OCI-LY1 (cell line): ENCODE measurements around the gene MINDY4.

ENCODE experiments used
- H2AFZ ChIP-seq: fragments of 200-600 bp; sonication (generic), shearing (Covaris generic); 2 replicates; pipeline ENCODE4 v1.6.0; 2014; ENCODE audit warnings: antibody characterized with exemption, mild to moderate bottlenecking, low read length
- H3F3A ChIP-seq: fragments of 200-600 bp; sonication (generic), shearing (Covaris generic); 2 replicates; pipeline ENCODE4 v1.6.0; 2014; ENCODE audit warnings: mild to moderate bottlenecking, antibody characterized with exemption, low read length, moderate library complexity; ENCODE audit not compliant: insufficient read depth
- H3K27ac ChIP-seq: fragments of 200-600 bp; sonication (generic); 2 replicates; pipeline ENCODE4 v1.5.1; 2014; ENCODE audit warnings: low read length, mixed run types, mild to moderate bottlenecking, low read depth; ENCODE audit not compliant: poor library complexity, severe bottlenecking
- H3K27me3 ChIP-seq: fragments of 200-600 bp; sonication (generic); 2 replicates; pipeline ENCODE4 v1.6.0; 2014; ENCODE audit warnings: antibody characterized with exemption, mild to moderate bottlenecking, low read length, moderate library complexity; ENCODE audit not compliant: insufficient read depth
- H3K36me3 ChIP-seq: fragments of 200-600 bp; sonication (generic); 2 replicates; pipeline ENCODE4 v1.6.1; 2014; ENCODE audit warnings: mild to moderate bottlenecking, antibody characterized with exemption, low read length, moderate library complexity, mixed read lengths; ENCODE audit not compliant: insufficient read depth
- H3K4me1 ChIP-seq: fragments of 200-600 bp; sonication (generic); 2 replicates; pipeline ENCODE4 v1.5.1; 2014; ENCODE audit warnings: mild to moderate bottlenecking, low read length, moderate library complexity; ENCODE audit not compliant: insufficient read depth, severe bottlenecking
- H3K4me2 ChIP-seq: fragments of 200-600 bp; sonication (generic), shearing (Covaris generic); 2 replicates; pipeline ENCODE4 v1.6.1; 2014; ENCODE audit warnings: low read length
- H3K4me3 ChIP-seq: fragments of 200-600 bp; sonication (generic); 2 replicates; pipeline ENCODE4 v1.5.1; 2014; ENCODE audit warnings: low read length, low read depth, mild to moderate bottlenecking, mixed read lengths; ENCODE audit not compliant: poor library complexity, severe bottlenecking
- H3K79me2 ChIP-seq: fragments of 200-600 bp; shearing (Covaris generic); 2 replicates; pipeline ENCODE4 v1.6.1; 2016; ENCODE audit warnings: mixed run types, low read length, mixed read lengths; ENCODE audit not compliant: insufficient read depth
- H3K9ac ChIP-seq: fragments of 200-600 bp; sonication (generic), shearing (Covaris generic); 2 replicates; pipeline ENCODE4 v1.6.1; 2014; ENCODE audit warnings: mild to moderate bottlenecking, low read length, mixed read lengths
- H3K9me2 ChIP-seq: fragments of 200-600 bp; sonication (generic), shearing (Covaris generic); 2 replicates; pipeline ENCODE4 v1.6.1; 2014; ENCODE audit warnings: low read depth, mild to moderate bottlenecking, low read length, mixed read lengths
- H3K9me3 ChIP-seq: fragments of 200-600 bp; shearing (Covaris generic); 2 replicates; pipeline ENCODE4 v1.6.1; 2014; ENCODE audit warnings: low read length, mixed read lengths
- H4K20me1 ChIP-seq: fragments of 200-600 bp; sonication (generic), shearing (Covaris generic); 2 replicates; pipeline ENCODE4 v1.6.0; 2016; ENCODE audit warnings: mild to moderate bottlenecking, low read length; ENCODE audit not compliant: insufficient read depth
- CTCF ChIP-seq: fragments of 200-600 bp; sonication (generic), shearing (Covaris generic); IDR thresholded peaks from 2 replicates; pipeline ENCODE4 v1.5.1; 2017; ENCODE audit warnings: mild to moderate bottlenecking, antibody characterized with exemption, low read length, moderate library complexity, mixed read lengths
- EZH2 ChIP-seq: fragments of 200-600 bp; sonication (generic), shearing (Covaris generic); IDR thresholded peaks from 2 replicates; pipeline ENCODE4 v1.8.0; 2017; ENCODE audit warnings: borderline replicate concordance, mixed run types, mild to moderate bottlenecking, antibody characterized with exemption, low read length, moderate library complexity, mixed read lengths

The MINDY4 gene

GRCh38 chr7:30893357-30893756, 122.1 kb downstream of the MINDY4 start:
- Histone ChIP-seq H3K27ac (no peak overlapping the region), H3K9me3 (no peaks in the 10 kb centered on the region), H3F3A (no peaks in the 10 kb centered on the region), H3K9me2 (no peaks in the 10 kb centered on the region), H2AFZ (no peak overlapping the region), H4K20me1 (no peaks in the 10 kb centered on the region), H3K4me3 (no peak overlapping the region), H3K4me2 (no peak overlapping the region), H3K27me3 (peaks cover 6% of the 10 kb centered on the region; the same call in 1 of the 2 replicates), H3K36me3 (no peaks in the 10 kb centered on the region), H3K4me1 (no peaks in the 10 kb centered on the region), H3K9ac (no peak overlapping the region), H3K79me2 (no peaks in the 10 kb centered on the region)
- TF ChIP-seq EZH2 (no peak), CTCF (no peak)

- H3K9ac ChIP-seq, result no peak overlapping the region
- no peaks in the 10 kb centered on the region for H3K4me1 ChIP-seq
- H3K36me3 ChIP-seq, result no peaks in the 10 kb centered on the region
- peaks cover 5% of the 10 kb centered on the region; the same call in 1 of the 2 replicates for H3K27me3 ChIP-seq
- no peaks in the 10 kb centered on the region for H3K79me2 ChIP-seq
- H3K4me2 ChIP-seq, result no peak overlapping the region
- no peak overlapping the region for H3K27ac ChIP-seq
- no peaks in the 10 kb centered on the region for H4K20me1 ChIP-seq
- H3K9me2 ChIP-seq, result no peaks in the 10 kb centered on the region
- H3F3A ChIP-seq, result no peaks in the 10 kb centered on the region
- no peaks in the 10 kb centered on the region for H3K9me3 ChIP-seq
- no peak overlapping the region for H2AFZ ChIP-seq
- no peak overlapping the region for H3K4me3 ChIP-seq
- TF ChIP-seq CTCF, result no peak
- no peak for TF ChIP-seq EZH2
These were observed 122.8 kb downstream of the MINDY4 start for GRCh38 chr7:30894009-30894408.

- Histone ChIP-seq H3K36me3 (no peaks in the 10 kb centered on the region), H3K9me2 (no peaks in the 10 kb centered on the region), H3K27ac (no peak overlapping the region), H3K4me3 (no peak overlapping the region), H3K27me3 (no peaks in the 10 kb centered on the region), H2AFZ (no peak overlapping the region), H3K9me3 (no peaks in the 10 kb centered on the region), H3K4me1 (no peaks in the 10 kb centered on the region), H3K79me2 (no peaks in the 10 kb centered on the region), H3K9ac (no peak overlapping the region), H3K4me2 (no peak overlapping the region), H4K20me1 (no peaks in the 10 kb centered on the region), H3F3A (no peaks in the 10 kb centered on the region)
- TF ChIP-seq CTCF (no peak; the same call in 1 of the 2 replicates), EZH2 (no peak)
These were observed 123.8 kb downstream of the MINDY4 start for GRCh38 chr7:30894866-30895605.
